Femur (tissue), 1 donor: ENCODE data around the gene PAPPA2.

Experiments
- DNase-seq: peaks from one replicate; pipeline ENCODE4 v3.0.0-alpha.2; 2017

The PAPPA2 gene

DNA sequence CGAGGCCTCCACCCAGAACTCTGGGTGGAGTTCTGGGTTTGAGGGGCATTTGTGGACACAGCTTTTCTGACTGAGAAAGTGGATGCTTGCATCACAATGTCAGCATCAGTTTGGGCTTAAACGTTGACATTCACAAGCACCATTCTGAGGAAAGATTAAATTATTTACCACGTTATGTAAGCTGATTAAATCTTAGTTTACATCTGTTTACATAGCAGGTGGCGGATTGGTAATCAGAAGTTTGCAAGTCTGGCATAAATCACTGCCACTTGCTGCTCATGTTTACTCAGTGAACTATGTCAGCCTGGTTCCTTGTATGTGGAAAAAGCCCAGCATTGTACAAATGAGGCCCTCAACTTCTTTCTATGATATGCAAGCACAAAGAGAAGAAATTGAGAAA, 310.1 kb downstream of the PAPPA2 start:
- no peak for DNase-seq

DNA sequence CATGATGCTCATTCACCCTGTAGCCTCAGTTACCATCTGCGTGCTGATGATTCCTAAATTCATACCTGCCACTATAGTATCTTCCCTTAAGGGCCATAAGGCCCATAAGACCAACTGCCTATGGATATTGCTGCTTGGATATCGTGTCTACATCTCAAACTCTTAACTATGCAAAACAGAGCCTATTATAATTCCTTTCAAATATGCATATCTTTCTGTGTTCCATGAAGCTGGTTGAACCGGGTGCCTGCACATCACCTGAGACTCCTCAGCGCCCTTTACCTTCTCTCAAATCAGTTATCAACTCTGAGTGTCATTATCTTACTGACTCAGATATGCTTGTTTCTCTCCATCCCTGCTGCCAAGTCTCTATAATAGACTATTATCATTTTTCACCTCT, 311.2 kb downstream of the PAPPA2 start:
- no peak for DNase-seq

DNA sequence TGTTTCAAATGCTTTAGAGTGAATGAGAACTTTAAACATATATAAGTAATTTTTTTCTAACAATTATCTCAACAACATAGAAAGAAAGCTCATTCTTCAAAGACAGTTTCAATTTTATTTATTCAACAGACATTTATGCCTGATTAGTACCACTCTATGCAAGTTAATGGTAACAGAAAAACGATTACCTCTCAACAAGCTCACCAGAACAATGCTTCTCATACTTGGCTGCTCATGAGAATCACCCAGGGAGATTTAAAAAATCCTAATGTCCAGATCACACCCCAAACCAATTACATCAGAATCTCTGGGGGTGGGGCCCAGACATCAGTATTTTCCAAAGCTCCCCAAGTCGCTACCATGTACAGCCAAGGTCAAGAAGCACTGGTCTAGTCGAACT, 312.4 kb downstream of the PAPPA2 start:
- no peak for DNase-seq

DNA sequence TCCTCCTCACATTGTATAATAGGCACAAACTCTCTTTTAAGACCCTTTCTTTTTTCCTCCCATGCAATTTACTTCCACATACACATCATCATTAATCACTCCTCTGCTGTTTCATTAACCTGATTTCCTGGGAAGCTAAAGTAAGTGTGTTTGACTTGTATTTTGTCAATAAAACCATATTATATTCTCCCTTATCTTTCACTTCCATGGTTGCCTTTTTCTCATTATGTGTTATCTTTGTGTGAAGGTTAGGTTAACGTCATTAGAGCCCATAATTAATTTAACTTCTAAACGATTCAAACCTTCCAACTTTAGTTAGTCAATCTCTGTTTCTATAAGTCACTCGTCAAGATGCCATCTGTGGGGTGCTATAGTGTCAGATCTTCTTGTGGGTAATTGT, 313.0 kb downstream of the PAPPA2 start:
- DNase-seq, result no peak

DNA sequence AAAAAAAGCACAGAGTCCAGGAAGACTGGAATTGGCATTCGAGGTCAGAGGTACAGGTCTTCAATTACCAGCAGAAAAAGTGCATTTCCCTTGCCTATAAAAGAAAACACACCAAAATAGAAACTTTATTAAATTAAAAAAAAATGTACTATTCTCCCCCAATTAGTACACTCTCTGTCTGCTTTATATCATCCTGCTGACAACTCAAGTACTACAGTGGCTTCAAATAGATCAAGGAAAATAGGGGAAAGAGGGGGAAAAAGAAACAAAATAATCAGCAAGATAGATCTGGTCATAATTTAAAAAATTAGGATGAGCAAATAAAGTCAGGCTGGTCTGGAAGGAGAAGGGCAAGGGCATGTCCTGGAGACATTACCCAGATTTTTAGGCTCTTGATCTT, 315.1 kb downstream of the PAPPA2 start:
- no peak for DNase-seq

DNA sequence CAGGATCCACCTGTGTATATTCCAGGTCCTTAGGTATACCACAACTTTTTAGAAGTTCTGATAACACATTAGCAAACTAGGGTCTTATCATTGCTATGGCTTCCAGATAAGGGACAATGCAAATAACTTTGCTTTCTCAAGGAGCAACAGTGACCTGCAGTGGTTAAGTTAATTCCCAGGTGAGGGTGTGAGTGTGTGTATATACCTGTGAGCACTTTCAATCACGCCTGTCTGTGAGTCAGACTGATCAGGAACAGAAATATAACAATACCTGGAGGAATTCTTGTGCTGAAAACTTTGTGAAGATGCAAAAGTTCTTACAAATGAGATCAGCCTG, 317.0 kb downstream of the PAPPA2 start:
- DNase-seq, result no peak

DNA sequence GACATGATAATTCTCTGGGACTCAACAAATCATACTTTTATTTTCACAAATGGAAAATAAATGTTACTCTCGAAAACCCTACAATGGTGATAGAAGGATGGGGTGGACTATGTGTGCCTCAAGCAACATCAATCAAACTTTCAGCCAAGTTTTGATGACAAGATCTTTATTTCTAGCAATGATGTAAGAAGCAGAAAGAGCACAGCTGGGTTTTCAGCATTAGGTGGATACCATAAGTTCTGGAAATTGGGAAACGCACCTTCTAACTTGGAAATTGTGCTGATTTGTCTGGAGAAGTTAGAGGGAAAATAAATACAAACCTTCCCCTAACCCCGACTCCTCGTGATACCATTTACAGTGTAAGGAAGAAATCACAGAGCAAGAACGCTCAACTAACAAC, 320.3 kb downstream of the PAPPA2 start:
- DNase-seq, result no peak

DNA sequence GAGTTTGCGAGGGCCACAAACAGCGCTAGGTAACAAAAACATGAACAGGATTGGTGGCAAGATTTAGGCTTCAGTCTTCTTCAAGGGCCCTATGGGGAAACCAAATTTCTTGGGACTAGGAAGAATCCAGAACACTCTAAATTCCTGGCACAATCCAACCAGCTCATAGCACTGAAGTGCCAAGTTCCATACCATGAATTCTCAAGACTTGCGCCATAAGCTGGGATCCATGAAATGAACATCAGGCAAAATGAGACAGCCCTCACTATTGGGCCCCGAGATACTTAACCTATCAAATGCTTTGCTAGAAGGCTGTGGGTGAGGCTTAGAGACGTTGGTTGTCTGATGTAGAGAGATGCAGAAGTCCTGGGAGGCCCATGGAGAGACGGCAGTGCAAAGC, 322.1 kb downstream of the PAPPA2 start:
- DNase-seq, result no peak

DNA sequence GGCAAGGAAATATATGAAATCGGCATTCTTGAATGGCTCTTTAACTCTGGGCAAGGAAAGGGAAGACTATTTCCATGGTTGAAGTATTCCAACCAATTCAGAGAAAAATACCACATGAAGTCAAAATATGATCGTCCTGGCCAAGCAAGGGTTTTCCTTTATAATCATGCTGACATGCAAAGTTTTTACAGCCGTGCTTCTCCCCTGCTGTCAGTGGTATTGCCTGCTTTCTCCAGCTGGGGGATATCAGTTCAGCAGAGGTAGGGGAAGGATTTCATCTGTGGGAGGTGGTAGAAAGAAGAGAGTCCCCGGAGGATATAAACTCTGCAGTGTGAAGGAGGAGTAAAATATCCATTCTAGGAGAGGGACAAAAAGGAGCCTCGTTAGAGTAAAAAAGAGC, 322.8 kb downstream of the PAPPA2 start:
- no peak for DNase-seq

DNA sequence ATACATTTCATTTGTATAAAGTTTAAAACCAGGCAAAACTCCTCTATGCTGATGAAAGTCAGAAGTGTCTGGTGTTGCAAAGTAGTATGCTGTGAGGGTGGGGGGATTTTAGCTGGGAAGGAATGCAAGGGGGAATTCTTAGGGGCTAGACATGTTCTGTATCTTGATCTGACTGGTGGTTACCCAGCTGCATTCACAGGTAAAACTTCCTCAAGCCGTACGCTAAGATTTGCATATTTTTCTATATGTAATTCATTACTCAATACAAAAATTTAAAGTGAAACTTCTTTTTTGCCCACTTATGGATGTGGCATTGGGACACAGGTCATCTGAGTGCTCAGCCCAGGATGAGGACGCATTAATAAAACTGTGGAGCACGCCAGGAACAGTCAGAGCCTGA, 323.3 kb downstream of the PAPPA2 start:
- DNase-seq, result no peak

DNA sequence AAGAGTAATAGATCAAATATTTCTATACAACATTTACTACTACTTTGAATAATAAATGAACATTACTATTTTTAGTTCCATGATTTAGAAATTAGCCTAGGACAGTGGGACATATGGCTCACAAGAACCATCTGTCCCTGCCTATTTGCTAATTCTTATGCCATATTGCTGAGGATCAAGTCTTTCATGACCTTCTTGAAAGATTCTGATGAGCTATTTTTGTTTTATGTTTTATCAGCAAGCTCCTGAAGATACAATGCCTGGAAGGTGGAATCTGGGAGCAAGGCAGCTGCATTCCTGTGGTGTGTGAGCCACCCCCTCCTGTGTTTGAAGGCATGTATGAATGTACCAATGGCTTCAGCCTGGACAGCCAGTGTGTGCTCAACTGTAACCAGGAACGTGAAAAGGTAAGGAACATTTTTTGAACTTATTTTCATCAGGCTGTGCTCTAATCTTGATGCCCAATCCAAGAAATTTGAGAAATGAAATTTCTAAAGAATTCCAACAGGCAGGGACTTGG, 326.7 kb downstream of the PAPPA2 start:
- no peak for DNase-seq

DNA sequence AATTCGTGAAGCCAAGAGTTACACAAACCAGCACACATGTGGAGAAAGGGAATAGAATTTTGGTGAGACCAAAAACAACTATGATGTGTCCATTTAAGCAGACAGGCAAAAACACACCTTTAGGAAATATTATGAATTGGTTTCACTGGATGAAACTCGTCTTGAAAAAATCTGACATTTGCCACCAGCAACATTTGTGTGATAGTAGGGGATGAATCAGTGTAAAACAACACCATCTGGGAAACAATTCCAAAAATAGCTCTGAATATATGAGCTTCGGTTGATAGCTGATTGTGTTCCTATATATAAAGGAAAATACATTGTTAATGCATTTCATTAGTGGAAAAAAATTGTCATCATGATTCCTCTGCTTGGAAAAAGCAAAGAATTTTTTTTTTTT, 327.8 kb downstream of the PAPPA2 start:
- DNase-seq, result no peak

DNA sequence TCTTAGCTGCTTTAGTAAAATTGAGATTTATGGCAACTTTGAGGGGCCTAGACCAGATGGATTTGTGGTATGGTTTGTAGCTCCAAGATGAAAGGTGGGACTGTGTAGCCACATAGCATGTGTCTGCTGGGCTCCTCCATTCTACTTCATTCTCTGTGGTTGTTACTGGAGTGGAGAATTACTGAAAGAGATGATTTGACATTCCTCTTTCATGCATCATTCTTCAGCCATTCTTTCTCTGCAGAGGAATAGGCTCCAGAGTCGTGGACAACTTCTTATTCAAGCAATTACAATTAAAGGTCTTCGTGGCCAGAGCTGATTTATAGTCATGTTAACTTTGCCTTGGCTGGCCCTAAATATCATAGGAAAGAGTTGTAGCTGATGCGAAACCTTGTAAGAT, 328.9 kb downstream of the PAPPA2 start:
- no peak for DNase-seq

DNA sequence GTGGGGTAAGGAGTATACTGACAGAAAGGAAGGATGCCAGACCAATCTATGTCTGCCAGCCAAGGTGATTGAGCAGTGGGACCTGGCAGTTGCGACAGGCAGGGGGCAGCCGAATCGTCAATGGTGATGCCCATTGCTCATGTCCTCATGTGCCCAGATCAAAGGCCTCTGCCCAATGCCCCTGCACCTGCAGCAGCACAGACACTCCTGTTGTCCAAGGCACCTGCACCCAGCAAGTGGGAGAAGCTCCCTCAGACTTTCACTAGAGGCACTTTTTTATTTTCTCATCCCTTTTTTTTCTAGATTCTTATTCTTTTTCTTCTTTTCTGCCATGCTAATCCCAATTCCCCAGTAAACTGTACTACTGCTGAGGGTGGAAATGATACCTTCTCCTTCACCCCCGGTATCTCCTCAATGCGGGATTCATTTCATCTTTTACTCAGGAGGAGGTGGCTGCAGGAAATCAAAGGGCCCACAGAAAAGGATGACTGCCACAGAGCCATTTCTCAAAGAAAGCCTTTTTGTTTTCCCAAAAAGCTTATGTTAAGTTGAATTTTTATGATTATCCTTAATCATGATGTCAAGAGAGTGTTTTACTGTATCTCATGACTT, 332.0 kb downstream of the PAPPA2 start:
- no peak for DNase-seq

DNA sequence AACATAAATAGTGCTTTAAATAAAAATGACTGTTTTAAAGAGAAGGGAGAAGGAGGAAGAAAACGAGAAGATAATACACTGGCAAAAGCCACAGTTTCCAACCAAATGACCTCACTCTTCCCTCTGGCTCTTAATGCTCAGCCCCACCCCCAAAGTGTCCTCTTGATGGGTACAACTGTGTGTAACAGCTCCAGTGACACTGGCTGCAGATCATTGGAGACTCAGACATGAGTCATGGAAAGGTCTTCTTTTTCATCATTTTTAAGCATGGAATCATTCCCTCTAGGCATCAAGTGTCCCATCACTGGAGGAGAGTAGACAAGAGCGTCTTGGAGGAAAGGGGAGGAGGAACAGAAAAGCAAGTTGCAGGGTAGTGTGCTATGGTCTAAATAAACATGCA, 333.0 kb downstream of the PAPPA2 start:
- DNase-seq, result no peak

DNA sequence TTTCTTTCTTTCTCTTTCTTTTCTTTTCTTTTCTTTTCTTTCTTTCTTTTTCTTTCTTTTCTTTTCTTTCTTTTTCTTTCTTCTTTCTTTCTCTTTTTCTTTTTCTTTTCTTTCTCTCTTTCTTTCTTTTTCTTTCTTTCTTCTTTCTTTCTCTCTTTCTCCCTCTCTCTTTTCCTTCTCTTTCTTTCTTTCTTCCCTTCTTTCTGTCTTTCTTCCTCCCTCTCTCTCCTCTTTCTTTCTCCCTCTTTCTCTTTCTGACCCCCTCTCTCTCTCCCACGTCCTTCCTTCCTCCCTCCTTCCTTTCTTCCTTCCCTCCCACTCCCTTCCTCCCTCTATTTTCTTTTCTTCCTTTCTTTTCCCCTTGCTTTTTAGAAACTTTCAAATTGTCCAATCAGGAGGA, 333.6 kb downstream of the PAPPA2 start:
- DNase-seq, result no peak

DNA sequence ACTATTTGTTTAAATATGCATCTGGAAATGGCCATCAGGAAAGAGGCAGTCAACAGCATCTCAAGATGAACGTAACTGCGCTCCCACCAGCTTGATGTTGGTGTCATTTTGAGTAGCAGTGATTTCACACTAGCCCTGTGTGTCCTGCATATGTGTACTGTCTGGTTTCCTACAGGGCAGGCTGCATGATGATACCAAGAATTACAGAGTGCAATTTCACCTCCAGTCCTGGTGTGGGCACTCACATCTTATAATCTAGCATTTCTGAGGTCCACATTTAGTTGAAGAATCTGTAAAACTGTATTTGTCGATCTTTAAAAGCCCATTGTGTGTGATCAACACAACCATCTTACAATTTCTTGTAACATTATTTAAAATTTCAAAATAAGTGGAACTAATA, 336.4 kb downstream of the PAPPA2 start:
- no peak for DNase-seq

DNA sequence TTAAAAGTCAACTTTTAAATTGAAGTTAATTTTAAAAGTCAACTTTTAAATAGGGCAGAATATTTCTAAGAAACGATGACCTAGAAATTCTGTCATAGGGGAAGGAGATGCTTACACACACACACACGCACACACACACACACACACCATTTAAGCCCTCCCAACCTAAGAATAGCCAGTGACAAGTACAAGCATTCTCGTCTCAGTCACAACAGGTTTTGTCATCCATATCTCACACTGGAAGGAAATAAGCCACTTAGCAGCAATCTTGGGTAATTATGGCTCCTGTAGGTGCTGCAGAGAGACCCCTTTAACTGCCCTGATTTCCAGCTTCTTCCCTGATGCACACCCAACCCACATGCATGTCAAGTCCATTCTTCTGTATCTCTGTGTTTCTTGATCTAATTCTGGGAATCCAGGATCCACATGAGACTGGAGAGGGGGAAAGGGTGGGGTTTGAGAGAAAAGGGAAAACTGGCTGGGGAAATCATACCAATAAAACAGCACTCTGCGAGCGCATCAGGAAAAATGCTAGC, 338.1 kb downstream of the PAPPA2 start:
- no peak for DNase-seq

DNA sequence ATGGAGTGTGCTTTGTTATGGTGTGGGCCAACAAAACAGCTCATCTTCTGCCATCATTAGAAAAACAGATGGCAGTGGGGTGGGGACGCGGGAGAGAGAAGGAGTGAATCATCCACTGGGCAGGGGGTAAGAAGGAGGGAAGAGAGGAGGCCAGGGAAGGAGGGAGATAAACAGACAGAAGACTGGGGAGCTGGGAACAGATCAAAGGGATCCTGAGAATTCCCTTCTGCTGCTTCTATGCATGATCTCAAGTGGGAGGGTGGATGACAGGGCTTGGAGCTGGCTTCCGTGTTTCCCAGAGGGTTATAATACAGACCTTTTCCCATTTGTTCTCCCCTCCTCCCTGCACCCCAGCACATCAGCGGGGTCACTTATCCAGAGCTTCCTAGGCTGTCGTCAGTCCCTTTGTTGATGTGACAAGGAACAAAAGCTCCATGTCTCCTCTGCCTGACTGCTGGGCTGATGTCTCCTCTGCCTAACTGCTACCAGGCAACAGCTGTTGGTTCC, 338.6 kb downstream of the PAPPA2 start:
- DNase-seq, result peak; percentile 77

DNA sequence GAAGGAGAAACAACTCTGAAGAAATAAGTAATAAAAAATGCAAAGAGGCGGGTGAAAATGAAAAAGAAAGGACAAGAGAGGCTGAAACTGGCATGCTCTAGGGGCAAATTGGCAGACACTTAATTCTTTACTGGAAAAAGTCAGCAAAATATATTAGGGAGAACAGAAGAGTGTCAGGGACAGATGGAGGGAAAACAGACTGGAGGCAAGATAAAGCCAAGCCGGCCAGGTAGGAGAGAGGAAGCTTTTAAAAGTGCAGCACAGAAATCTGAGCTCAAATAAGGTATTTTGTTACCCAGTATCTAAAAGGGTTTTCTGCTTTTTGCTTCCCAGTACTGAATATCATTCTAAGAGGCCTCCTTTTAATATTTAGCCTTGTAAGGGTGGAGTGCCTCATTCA, 339.3 kb downstream of the PAPPA2 start:
- no peak for DNase-seq

DNA sequence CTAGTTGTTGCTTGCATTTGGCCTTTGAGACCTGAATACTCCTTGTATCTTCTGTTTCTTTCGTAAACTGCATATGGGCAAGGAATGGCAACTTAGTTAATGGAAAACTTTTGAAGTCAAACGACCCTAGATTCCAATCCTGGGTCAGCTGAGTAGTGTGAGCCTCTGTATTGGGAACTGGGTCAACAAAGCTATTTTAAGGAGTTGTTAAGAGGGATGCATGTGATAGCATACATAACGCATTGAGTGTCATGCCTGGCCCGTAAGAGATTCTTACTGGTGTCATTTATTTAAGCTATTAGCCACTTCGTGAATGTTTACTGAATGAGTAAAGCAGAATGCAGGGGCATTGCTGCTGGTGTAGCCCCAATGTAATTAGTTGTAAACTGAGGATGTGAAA, 340.1 kb downstream of the PAPPA2 start:
- no peak for DNase-seq

DNA sequence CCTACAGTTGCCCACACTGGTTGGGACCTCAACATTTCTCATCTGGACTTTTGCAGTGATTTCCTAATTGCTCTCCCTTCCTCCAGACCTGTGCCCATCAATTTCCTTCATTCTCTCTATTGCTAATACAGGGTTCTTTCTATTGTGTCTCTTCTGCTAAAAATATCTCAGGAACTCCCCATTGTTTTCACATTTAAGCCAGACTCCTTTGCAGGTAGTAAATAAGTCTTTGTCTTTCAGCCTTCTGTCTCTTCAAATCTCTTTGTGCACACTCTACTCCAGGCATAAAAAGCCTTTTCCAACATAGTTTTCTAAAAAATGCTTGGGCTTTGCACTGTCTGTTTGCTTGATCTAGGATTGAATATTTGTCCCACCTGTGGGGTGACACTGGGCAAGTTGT, 340.6 kb downstream of the PAPPA2 start:
- no peak for DNase-seq

DNA sequence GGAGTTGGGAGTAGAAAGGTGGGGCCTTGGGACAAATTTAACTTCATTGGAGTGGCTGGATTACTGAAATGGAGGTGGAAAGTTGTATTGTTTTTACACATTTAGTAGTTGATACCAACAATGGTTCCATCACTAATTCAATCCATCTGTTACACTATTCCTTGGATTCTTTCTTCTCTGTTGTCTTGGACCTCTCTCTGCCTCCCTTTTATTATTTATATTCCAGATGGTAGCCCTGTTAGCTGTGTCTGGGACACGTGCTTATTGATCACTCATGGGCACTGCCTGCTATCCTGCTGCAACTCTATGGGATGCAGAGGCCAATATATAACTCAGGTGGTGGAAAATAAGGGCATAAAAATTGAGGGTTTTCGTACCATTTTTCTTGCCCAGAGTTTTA, 346.3 kb downstream of the PAPPA2 start:
- no peak for DNase-seq

DNA sequence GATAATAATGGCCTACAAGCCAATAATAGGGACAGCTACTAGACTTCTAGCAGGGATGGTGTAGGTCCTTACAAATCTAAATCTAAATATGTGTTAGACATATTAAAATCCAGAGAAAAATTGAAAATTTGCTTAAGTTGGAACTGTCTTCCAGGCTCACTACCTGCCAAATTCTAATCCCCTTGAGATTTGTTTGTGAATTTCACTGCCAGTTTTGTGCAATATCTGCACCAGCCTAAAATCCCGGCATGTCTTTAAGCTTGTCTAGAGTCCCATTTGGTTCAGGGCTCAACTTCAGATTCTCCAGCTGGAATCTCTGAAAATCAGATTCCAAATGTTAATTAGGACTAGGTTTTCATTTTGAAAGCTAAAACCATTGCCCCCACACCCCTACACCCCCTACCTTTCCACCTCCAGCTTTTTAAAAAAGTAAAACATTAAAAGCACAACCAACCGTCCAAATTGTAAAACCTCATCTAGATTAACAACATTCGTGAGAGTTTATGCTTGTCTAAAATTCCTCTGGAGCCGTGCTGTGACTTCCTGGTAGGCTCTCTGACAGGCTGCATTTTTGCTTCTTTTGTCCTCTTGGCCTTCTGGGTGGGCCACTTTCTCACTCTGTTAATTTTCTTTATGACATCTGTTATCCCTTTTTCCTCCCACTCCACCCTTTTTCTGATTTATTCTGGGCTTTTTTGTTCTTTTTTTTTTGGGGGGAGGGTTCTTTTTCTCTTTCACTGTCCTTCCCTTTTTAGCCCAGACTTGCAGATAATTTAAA, 348.7 kb downstream of the PAPPA2 start:
- DNase-seq, result no peak
